Retinal pigment epithelial cell (primary cell): Measurements from ENCODE around the gene SLC7A1.

Experiments used
- DNase-seq: peaks from one replicate; pipeline ENCODE4 v3.0.0-alpha.2; 2010; ENCODE audit warnings: low read depth
- H3K4me3 ChIP-seq: 2 replicates; pipeline ENCODE4 v1.5.1; 2011; ENCODE audit warnings: mild to moderate bottlenecking, low read length, control low read depth, moderate library complexity
- TF ChIP-seq, protein P1 (sequence below): conservative IDR thresholded peaks from 2 replicates; pipeline ENCODE4 v1.5.1; 2011; ENCODE audit warnings: low read depth, low read length, control low read depth, inconsistent platforms

SLC7A1 gene

DNA sequence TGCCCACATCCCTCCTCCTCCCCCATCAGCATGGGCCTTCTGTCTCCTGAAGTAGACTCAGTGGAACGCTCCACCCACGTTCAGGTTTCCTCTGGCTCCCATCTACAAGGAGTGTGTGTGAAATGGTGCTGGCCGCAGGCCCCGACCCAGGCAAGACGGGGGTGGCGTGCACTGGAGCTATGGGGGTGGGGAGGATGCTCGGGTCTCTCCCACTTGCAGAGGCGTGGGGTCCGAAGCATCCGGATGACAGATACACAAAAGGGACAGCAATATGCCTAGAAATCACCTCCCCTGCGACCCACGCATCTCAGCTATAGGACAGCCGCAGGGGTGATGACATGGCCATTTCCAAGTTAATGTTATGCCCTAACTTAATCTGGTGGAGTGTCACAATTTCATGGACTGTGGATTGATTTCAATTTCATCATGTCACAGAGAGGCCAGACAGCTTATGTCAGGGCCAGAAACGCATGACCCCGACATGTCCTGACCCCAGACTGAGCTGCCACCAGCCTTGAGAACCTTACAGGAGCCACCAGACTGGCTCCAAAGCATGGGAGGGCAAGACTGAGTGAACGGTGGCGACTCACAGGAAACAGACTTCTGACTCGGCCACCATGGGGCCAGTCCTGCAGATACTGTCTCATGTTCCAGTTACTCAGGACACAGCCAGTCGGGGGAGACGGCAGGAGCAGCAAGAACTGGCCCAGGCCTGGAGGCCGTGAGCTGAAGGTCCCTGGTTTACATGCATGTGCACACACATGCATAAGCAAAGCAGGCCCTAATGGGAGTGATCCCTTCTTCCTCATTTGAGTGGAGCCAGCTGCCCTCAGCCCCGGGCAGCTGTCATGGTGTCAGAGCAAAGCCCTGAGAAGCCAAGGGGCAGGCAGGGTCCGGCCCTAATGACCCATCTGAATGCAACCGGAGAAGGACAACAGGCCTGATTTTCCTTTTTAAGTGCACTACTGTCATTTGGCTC lies 82.2 kb downstream of the SLC7A1 start:
- DNase-seq: no peak
- TF ChIP-seq, protein P1, sequence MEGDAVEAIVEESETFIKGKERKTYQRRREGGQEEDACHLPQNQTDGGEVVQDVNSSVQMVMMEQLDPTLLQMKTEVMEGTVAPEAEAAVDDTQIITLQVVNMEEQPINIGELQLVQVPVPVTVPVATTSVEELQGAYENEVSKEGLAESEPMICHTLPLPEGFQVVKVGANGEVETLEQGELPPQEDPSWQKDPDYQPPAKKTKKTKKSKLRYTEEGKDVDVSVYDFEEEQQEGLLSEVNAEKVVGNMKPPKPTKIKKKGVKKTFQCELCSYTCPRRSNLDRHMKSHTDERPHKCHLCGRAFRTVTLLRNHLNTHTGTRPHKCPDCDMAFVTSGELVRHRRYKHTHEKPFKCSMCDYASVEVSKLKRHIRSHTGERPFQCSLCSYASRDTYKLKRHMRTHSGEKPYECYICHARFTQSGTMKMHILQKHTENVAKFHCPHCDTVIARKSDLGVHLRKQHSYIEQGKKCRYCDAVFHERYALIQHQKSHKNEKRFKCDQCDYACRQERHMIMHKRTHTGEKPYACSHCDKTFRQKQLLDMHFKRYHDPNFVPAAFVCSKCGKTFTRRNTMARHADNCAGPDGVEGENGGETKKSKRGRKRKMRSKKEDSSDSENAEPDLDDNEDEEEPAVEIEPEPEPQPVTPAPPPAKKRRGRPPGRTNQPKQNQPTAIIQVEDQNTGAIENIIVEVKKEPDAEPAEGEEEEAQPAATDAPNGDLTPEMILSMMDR: no peak
- no peak overlapping the region for H3K4me3 ChIP-seq

DNA sequence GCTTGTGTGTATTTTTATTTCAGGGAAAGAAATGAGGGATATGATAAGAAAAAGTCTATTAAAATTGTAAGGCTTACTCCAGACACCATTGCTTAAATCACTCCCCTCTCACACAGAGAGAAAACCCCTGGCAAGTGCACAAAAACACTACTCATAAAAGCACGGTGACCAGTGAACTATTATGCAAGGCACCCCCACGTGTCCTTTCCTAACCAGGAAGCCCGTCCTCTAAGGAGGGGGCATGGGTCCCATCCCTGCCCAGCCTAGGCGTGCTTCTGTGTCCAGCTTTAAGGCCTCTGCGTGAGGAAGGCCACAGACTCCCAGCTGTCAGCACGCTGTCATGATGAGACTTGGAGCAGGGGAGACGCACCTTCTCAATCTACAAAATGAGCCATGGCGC lies 83.5 kb downstream of the SLC7A1 start:
- DNase-seq: no peak
- TF ChIP-seq, protein P1: no peak
- H3K4me3 ChIP-seq: no peak overlapping the region

DNA sequence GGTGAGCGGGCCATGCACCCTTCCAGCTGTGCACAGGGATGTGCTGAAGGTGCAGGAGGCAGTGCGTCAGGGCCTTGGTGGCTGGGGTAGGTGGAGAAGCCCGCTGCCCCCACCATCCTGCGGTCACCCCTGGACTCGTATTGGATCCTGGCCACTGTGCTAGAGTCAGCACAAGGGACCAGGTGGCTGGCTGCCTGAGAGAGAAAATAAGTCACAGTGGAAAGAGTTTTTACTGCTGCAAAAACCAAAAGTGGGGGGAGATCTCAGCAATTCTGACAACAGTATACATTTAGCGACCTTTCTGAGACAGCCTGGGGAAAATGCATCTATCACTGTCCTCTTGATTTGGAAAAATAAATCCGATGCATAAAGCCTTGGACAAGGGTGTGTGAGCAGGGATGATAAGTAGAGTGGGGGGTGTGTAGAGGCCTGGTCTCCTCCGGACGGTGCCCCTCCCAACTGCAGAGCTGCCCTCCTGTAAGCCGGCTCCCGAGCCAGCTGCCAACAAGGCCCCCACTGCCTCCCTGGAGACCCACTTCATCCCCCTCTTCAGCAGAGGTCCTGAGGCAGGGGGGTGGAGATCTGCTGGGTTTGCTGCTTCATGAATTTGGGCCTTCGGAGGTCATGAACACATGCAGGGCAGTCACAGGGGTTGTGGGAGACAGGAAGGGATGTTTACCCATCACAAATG lies 84.2 kb downstream of the SLC7A1 start:
- H3K4me3 ChIP-seq: no peak overlapping the region
- TF ChIP-seq, protein P1: no peak
- no peak for DNase-seq

DNA sequence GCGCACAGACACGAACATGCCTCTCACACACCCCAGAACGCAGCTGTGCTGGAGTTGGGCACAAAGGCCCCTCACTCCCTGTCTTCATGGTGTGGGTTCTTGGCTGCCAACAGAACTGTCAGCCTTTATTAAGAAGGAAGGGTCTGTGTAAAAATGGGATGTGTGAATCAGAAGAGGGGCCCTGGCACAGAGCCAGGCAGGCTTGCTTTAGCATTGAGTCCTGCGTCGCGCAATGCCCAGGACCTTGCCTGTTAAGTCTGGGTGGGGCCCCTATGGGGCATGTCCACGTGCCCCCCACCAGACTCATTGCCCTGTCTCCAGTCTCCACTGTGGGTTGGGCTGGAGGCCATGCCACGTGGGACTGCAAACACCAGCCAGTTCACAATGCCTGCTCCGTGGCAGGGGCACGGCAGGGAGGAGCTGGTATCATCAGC lies 84.8 kb downstream of the SLC7A1 start:
- H3K4me3 ChIP-seq: no peak overlapping the region
- no peak for DNase-seq
- TF ChIP-seq, protein P1: no peak

DNA sequence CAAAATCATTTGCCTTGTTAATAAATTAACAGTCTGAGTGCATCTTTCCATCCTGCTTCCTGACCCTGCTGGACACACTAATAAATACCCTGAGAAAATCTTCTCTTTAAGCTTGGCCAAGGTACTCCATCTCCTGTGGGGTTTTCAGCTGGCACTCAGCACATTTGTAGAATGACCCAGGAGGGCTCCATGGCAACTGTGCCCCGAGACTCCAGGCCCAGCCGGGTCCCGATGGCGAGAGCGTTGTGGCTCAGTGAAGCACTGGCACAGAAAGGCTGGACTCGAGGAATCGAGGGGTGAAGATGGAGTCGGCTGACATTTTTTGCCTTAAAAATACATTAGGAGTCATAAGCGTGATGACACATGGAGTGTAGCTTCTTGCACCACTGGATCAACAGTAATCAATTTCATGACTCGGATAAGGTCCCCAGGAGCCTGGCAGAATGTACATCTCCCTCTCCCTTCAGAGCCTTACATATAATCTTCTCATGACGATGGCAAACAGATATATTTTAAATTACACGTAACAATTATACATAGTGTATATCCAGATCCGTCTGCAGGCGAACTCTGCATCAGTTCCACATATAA lies 85.4 kb downstream of the SLC7A1 start:
- no peak for DNase-seq
- H3K4me3 ChIP-seq: no peak overlapping the region
- TF ChIP-seq, protein P1: no peak

DNA sequence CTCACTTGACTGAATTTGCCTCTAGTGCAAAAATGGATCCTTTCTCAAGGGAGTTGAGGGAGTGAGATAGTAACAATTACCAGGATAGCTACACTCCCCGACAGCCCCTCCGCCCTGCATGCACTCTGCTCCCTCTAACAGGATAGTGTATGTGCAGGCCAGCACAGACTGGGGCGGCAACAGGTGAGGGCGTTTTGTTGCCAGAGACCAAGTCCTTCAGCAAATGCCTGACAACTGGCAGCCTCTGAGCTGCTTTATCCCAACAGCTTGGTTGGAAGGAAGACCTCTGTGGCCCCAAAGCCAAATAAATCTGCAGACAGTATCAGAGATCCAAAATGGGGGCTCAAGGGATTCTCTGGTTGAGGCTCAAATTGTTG lies 86.6 kb downstream of the SLC7A1 start:
- TF ChIP-seq, protein P1: no peak
- DNase-seq: no peak
- H3K4me3 ChIP-seq: no peak overlapping the region
